ENCODE data around the gene CMC2.

Gene CMC2

DNA sequence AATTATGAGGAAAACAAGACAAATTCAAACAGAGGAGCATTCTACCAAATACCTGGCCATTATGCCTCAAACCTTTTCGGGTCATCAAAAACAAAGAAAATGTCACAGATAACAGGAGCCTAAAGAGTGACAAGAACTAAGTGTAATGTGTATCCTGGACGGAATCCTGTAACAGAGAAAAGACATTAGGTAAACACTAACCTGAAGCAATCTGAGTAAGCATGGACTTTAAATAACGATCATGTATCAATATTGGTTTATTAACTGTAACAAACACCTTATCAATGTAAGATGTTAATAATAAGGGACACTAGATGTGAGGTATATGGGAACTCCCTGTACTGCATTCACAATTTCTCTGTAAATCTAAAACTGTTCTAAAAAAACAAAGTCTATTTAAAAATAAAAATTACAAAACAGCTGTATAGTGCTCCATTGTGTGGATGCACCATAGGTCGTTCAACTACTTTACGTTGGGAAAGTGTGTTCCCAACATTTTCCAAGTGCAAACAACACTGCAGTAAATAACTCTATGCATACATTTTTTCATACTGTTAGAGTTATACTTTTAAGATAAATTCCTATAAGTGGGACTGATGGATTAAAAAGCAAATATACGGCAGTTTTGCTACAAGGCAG, 14.8 kb downstream of the CMC2 start:
- ChIA-PET CTCF (interaction anchor here (1.6 to 2.2 kb wide), 2 partner anchors 13 to 67 kb away, joined by 5 to 7 read pairs; no protein-coding TSS in a partner anchor), POLR2A (no interaction called here)
- TF ChIP-seq ZFP37 (tag by site-specific recombination; IDR thresholded peaks at IDR 0.05) (no peak), ZFP3 (tag by site-specific recombination; IDR thresholded peaks at IDR 0.05; ENCODE audit: low read depth) (no peak), ZNF174 (tag by site-specific recombination; IDR thresholded peaks at IDR 0.05) (no peak), ZNF677 (tag by site-specific recombination; IDR thresholded peaks at IDR 0.05) (no peak), ZNF292 (tag by site-specific recombination; IDR thresholded peaks at IDR 0.05; ENCODE audit: borderline replicate concordance, low read depth) (no peak), ZBTB20 (tag by site-specific recombination; IDR thresholded peaks at IDR 0.05) (no peak), ZNF19 (tag by site-specific recombination; IDR thresholded peaks at IDR 0.05; ENCODE audit: low read depth) (no peak), KLF9 (tag by site-specific recombination; IDR thresholded peaks at IDR 0.05; ENCODE audit: low read depth) (no peak), YY2 (tag by site-specific recombination; IDR thresholded peaks at IDR 0.05) (no peak), HOXC10 (CRISPR knock-in tag; IDR thresholded peaks at IDR 0.05) (no peak), ZNF366 (tag by site-specific recombination; conservative IDR thresholded peaks at IDR 0.05) (no peak)
- TF ChIP-seq, protein P1, sequence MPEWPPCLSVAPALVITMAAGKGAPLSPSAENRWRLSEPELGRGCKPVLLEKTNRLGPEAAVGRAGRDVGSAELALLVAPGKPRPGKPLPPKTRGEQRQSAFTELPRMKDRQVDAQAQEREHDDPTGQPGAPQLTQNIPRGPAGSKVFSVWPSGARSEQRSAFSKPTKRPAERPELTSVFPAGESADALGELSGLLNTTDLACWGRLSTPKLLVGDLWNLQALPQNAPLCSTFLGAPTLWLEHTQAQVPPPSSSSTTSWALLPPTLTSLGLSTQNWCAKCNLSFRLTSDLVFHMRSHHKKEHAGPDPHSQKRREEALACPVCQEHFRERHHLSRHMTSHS (tag by site-specific recombination; IDR thresholded peaks at IDR 0.05), result no peak
- TF ChIP-seq, protein P2, sequence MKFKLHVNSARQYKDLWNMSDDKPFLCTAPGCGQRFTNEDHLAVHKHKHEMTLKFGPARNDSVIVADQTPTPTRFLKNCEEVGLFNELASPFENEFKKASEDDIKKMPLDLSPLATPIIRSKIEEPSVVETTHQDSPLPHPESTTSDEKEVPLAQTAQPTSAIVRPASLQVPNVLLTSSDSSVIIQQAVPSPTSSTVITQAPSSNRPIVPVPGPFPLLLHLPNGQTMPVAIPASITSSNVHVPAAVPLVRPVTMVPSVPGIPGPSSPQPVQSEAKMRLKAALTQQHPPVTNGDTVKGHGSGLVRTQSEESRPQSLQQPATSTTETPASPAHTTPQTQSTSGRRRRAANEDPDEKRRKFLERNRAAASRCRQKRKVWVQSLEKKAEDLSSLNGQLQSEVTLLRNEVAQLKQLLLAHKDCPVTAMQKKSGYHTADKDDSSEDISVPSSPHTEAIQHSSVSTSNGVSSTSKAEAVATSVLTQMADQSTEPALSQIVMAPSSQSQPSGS (tag by site-specific recombination; IDR thresholded peaks at IDR 0.05; ENCODE audit: low read depth), result no peak
- TF ChIP-seq, protein P3, sequence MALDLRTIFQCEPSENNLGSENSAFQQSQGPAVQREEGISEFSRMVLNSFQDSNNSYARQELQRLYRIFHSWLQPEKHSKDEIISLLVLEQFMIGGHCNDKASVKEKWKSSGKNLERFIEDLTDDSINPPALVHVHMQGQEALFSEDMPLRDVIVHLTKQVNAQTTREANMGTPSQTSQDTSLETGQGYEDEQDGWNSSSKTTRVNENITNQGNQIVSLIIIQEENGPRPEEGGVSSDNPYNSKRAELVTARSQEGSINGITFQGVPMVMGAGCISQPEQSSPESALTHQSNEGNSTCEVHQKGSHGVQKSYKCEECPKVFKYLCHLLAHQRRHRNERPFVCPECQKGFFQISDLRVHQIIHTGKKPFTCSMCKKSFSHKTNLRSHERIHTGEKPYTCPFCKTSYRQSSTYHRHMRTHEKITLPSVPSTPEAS (tag by site-specific recombination; IDR thresholded peaks at IDR 0.05), result no peak
- Histone ChIP-seq H3K36me3 (ENCODE audit: control insufficient read depth in 2 of 2, insufficient read depth in 1 of 2, low read length in 2 of 2) (peaks cover 0 to 4% of the 10 kb centered on the region in 2 experiments; a peak in 2 of 3 replicates), H3K9me3 (ENCODE audit: control insufficient read depth, insufficient read depth, low read depth, low read length) (no peaks in the 10 kb centered on the region), H3K4me1 (ENCODE audit: control insufficient read depth, insufficient read depth, low read length) (peaks cover 14% of the 10 kb centered on the region), H3K4me3 (ENCODE audit: low read depth, low read length) (no peak overlapping the region), H3K27ac (ENCODE audit: extremely low read depth, low read depth, low read length) (no peak overlapping the region)

DNA sequence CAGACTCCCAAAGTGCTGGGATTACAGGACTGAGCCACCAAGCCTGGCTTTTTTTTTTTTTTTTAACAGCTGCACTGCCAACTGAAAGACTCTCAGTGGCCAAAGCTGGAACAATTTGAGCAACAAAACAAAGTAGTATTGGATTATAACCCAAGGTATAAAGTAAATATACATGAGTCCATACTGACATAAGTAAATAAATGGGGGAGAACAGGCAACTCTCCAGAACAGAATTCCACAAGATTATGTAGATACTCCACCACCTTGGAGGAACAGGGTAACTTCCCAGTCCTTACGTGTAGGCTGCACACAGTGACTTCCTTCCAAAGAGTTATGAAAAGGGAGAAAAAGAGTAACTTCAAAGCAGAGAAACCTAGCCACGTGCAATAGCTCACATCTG, 15.7 kb downstream of the CMC2 start:
- Histone ChIP-seq H3K36me3 (ENCODE audit: control insufficient read depth in 2 of 2, insufficient read depth in 1 of 2, low read length in 2 of 2) (peaks cover 0 to 4% of the 10 kb centered on the region in 2 experiments; a peak in 2 of 3 replicates), H3K9me3 (ENCODE audit: control insufficient read depth, insufficient read depth, low read depth, low read length) (no peaks in the 10 kb centered on the region), H3K4me1 (ENCODE audit: control insufficient read depth, insufficient read depth, low read length) (peaks cover 20% of the 10 kb centered on the region), H3K27ac (ENCODE audit: extremely low read depth, low read depth, low read length) (no peak overlapping the region), H3K4me3 (ENCODE audit: low read depth, low read length) (no peak overlapping the region)
- TF ChIP-seq ZNF530 (tag by site-specific recombination; IDR thresholded peaks at IDR 0.05; ENCODE audit: low read depth), result no peak
- TF ChIP-seq ZFP69B (tag by site-specific recombination; IDR thresholded peaks at IDR 0.05), result no peak
- no peak for TF ChIP-seq TCF7L2 (IDR thresholded peaks at IDR 0.05; ENCODE audit: borderline replicate concordance, low read depth, low read length)
- TF ChIP-seq, protein P4, sequence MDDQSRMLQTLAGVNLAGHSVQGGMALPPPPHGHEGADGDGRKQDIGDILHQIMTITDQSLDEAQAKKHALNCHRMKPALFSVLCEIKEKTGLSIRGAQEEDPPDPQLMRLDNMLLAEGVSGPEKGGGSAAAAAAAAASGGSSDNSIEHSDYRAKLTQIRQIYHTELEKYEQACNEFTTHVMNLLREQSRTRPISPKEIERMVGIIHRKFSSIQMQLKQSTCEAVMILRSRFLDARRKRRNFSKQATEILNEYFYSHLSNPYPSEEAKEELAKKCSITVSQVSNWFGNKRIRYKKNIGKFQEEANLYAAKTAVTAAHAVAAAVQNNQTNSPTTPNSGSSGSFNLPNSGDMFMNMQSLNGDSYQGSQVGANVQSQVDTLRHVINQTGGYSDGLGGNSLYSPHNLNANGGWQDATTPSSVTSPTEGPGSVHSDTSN (CRISPR knock-in tag; IDR thresholded peaks at IDR 0.05), result no peak
- TF ChIP-seq, protein P2 (tag by site-specific recombination; IDR thresholded peaks at IDR 0.05; ENCODE audit: low read depth), result no peak
- 0 out of 2 replicates have a peak, but pooled peaks have one; percentile 2 for TF ChIP-seq WT1 (tag by site-specific recombination; IDR thresholded peaks at IDR 0.05)
- TF ChIP-seq, protein P5, sequence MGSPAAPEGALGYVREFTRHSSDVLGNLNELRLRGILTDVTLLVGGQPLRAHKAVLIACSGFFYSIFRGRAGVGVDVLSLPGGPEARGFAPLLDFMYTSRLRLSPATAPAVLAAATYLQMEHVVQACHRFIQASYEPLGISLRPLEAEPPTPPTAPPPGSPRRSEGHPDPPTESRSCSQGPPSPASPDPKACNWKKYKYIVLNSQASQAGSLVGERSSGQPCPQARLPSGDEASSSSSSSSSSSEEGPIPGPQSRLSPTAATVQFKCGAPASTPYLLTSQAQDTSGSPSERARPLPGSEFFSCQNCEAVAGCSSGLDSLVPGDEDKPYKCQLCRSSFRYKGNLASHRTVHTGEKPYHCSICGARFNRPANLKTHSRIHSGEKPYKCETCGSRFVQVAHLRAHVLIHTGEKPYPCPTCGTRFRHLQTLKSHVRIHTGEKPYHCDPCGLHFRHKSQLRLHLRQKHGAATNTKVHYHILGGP (tag by site-specific recombination; IDR thresholded peaks at IDR 0.05), result no peak
- TF ChIP-seq SCRT2 (tag by site-specific recombination; IDR thresholded peaks at IDR 0.05), result no peak
- CTCF ChIA-PET, result interaction anchor here (2.2 kb wide), 1 partner anchor 13 kb away, joined by 7 read pairs; no protein-coding TSS in a partner anchor
- POLR2A ChIA-PET, result no interaction called here
